M059J (cell line): Measurements from ENCODE around the gene PREX1. TPM values are rescaled to one million over a fixed set of nuclear protein-coding genes. Genes with fewer than 3 reads are reported as not detected.
A peak's percentile ranks its signal among the peaks of the same experiment; 100 is the strongest.
"Not testable (repeated sequence)": the region's sequence is repeated elsewhere in the genome, so short reads cannot be mapped to it uniquely, and the experiment has no call there.

Experiments
- DNase-seq: peaks from one replicate; pipeline ENCODE4 v3.0.0-alpha.2; 2012; ENCODE audit warnings: low read depth
- total RNA-seq: library from RNA; depleted of rRNA; stranded (reverse); fragments of >200 nt; shearing (Covaris generic); gene quantifications from 2 replicates; pipeline ENCODE4 v1.2.3, GENCODE V29; 2014

PREX1 gene
- total RNA-seq, 1 experiment from 2014 or later: 5.2 TPM

- DNase-seq: no peak
Measured at GRCh38 chr20:48777821-48778220, 50.0 kb downstream of the PREX1 start.

- no peak for DNase-seq
Measured at GRCh38 chr20:48777005-48777404, 50.8 kb downstream of the PREX1 start.

DNA sequence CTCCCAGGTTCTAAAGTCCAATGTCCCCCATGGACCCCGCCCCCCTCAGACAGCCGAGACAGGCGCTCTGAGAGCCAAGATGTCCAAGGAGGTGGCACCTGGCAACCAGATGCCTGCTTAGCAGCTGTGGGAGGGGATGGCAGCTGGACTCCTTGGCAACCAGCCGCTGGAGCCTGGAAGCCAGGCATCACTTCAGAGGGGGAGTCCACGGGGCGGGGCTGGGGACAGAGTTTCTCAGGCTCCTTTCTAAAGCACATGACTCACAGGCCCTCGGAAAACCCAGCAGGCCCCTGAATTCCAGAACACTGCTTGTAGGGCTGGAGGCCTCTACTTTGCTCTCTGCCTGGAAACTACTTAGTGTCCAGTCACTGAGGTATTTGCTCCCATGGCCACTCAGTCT, 51.5 kb downstream of the PREX1 start:
- DNase-seq: peak; percentile 62

DNA sequence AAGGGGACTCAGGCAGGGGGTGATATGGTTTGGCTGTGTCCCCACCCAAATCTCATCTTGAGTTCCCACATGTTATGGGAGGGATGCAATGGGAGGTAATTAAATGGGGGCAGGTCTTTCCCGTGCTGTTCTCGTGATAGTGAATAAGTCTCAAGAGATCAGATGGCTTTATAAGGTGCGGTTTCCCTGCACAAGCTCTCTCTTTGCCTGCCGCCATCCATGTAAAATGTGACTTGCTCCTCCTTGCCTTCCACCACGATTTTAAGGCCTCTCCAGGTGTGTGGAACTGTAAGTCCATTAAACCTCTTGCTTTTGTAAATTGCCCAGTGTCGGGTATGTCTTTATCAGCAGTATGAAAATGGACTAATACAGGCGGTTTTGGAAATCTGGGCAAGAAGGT, 52.3 kb downstream of the PREX1 start:
- DNase-seq: not testable (repeated sequence)

- DNase-seq: no peak
Measured at GRCh38 chr20:48774696-48775095, 53.1 kb downstream of the PREX1 start.

GRCh38 chr20:48773837-48774418, 53.9 kb downstream of the PREX1 start:
- DNase-seq: no peak

GRCh38 chr20:48772183-48772976, 55.4 kb downstream of the PREX1 start:
- DNase-seq: no peak

DNA sequence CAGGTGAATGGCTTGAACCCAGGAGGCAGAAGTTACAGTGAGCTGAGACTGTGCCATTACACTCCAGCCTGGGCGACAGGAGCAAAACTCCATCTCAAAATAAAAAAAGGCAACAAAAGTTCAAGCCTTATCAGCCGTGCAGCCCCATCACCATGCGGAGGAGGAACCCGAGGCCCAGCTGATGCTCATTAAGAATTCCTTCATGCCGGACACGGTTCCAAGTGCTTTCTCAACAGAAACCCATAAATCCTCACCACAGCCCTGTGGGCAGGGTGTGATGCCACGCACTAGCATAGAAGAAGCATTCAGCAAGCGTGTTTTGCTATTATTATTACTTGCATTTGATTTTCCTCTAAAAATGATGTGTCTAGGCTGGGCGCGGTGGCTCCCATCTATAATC, 56.3 kb downstream of the PREX1 start:
- peak; percentile 22 for DNase-seq

- DNase-seq: no peak
Measured at GRCh38 chr20:48770700-48771442, 56.9 kb downstream of the PREX1 start.

DNA sequence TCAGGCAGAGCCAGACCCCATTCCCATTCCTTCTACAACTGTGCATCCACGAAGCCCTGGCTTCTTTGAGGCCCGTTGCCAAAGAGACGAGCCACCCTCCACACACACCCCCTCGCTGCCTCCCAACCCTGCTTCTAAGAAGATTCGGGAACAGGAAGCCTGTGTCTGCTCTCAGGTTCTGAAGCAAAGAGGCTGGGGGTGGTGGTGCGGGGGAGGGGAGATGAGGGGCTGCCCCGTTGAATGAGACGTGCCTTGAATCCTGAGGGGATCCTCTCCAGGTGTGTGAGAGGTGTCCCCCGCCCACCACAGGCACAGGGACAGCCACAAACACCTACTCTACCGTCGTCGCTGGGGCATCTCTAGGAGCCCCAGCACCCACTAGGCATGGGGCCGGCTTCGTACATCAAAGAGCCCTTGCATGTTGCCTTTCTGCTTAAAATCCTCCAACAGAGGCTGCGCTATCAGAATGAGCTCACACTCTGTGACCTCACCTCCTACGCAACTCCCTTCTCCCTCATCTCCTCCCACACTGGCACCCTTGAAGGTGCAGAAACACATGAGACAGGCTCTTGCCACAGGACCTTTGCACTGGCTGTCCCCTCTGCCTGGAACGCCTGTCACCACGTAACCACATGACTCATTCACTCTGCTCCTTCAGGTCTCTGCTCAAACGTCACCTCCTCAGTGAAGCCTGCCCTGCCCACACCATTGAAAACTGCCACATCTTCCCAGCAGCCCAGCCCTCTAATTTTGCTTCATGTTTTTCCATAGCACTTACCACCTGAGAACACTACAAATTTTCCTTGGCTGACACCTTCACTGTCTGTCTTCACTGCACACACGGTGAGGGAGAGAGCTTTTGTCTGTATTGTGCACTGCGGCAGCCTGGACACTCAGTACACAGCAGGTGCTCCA, 58.5 kb downstream of the PREX1 start:
- peak; percentile 25 for DNase-seq

DNA sequence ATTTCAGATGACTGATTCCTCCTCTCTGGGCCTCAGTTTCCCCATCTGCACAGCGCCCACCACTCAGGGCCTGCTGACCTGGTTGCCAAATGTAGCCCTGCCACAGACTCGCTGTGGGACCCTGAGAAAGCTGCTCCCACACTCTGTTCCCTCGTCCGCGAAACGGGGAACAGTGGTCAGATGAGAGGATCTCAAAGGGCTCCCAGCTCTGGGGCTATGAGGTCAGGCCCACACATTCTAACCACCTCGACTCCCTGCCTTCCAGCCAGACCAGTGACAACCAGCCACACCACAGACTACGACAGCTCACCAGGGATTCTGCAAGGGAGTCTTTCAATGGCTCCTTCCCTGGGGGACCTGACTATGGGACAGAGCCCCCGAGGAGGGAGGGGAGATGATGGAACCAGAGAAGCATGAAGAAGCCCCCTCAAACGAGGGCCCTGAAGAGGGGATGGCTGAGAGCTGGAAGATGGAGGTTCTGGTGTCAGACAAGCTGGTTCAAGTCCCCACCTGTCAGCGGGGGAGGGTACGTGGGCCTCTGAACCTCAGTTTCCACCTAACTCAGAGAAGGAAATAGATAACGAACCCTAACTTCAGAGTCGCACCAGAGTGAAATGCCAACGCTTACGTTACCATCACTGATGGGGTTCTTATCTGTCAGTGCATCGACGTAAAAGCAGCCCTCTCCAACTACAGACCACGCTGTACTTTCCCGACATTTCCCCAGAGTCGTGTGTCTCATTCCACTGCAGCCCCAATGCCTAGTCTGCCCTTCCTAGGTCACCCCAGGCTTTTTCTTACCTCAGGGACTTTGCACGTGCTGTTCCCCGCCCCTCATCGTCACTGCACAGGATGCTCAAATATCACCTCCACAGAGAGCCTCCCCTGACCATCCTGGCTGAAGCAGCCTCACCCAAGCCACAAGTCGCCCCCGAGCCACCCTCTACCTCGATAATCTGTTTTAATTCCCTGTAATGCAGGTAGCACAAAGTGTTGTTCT, 60.5 kb downstream of the PREX1 start:
- DNase-seq: no peak

DNA sequence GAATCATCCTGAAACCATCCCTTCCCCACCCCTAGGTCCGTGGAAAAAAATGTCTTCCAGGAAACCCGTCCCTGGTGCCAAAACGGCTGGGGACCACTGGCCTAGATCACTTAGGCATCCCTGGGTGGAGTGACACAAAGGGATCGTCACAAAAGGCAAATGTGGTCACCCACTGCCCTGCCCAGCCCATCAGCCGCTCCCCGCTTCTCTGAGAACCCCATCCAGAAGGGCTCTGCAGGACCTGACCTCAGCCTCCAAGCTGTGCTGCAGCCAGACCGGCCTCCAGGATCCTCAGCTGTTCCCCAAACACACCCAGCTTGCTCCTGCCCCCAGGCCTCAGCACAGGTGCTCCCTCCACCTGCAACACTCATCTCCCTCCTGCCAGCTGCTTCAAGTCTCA, 61.6 kb downstream of the PREX1 start:
- no peak for DNase-seq

DNA sequence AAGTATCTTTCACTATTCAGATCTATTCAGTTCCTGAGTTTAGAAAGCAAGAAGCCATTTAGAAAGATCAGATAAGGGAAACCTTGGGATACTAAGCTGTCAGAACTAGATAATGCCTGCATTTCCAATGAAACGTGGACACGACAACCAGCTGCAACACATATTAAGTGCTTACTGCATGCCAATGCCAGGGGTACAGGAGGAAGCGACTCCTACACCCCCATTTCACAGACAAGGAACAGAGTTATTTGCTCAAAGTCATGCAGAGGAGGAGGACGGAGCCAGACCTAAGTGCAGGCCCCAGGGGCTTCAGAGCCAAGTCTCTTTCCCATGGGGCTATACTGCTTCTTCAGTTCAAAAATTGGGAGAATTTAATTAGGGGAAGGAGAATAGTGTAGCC, 62.4 kb downstream of the PREX1 start:
- no peak for DNase-seq

- no peak for DNase-seq
Measured at GRCh38 chr20:48763216-48763914, 64.4 kb downstream of the PREX1 start.

GRCh38 chr20:48761874-48762273, 65.9 kb downstream of the PREX1 start:
- DNase-seq: no peak

DNA sequence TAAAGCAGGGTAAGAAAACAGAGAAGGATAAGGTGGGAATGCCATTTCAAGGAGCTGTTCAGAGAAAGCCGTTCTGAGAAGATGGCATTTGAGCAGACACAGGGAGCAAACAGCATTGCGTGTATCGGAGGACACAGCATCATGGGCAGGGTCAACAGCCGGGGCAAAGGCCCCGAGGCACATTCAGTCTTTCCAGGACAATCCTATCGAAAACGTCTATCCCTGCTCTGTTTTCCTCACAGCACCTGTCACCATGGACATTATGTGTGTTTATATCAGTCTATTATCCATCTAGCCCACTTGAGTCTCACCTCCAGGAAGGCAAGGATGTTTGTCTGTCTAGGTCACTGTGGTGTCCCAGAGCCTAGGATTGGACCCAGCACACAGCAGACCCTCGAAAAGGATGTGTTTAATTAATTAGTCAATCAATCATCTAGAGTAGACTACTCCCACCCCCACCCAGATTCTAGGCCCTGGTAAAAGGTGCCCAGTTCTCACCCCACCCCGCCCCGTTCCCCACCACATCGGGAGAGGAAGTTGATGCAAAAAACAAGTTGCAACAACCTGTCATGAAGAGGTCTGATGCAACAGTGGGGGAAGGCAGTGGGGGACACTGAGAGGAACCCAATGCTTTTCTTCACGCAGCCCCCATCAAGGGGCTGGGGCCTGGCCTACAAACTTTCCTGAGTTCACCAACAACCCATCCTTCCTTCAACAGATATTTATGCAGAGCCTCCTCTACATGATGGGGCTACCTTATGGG, 66.6 kb downstream of the PREX1 start:
- DNase-seq: no peak

- peak; percentile 89 for DNase-seq
Measured at GRCh38 chr20:48760403-48760983, 67.3 kb downstream of the PREX1 start.

GRCh38 chr20:48759631-48760245, 68.1 kb downstream of the PREX1 start:
- no peak for DNase-seq
